ENCODE measurements around the gene EMSY.
"Not testable (repeated sequence)": the region's sequence is repeated elsewhere in the genome, so short reads cannot be mapped to it uniquely, and the experiment has no call there.

EMSY gene

GRCh38 chr11:76588455-76589325 lies 143.9 kb downstream of the EMSY start:
- ATAC-seq: peak; percentile 85
- Mint-ChIP-seq H3K4me3 (peak overlapping the region; percentile 21), H3K36me3 (no peaks in the 10 kb centered on the region), H3K27ac (peak overlapping the region; percentile 82), H3K4me1 (peaks cover 30% of the 10 kb centered on the region), H3K9me3 (no peaks in the 10 kb centered on the region)
- DNase-seq (ENCODE audit: low spot score in 2 of 2): peak in 1 of 2 donors; percentile 65

DNA sequence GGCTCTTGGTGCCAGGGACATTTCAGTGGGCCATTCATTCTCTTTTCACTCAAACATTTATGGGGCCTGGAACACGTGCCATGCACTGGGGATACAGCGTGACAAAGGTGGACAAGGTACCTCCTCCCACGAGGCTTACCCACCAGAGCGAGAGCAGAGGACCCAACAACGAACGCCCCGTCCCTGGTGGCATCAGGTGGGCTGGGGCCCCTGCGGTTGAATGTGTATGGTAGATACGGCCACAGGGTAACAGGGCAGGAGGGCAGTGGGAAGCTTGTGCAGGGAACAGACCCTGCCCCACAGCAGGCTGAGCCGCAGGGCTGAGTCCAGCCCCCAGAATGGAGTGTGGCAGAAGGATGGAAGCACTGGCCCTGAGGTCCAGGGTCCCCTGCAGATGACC lies 144.7 kb downstream of the EMSY start:
- no peak for ATAC-seq
- Mint-ChIP-seq H3K36me3 (no peaks in the 10 kb centered on the region), H3K4me1 (peaks cover 30% of the 10 kb centered on the region), H3K9me3 (no peaks in the 10 kb centered on the region), H3K27ac (peak overlapping the region; percentile 78), H3K4me3 (no peak overlapping the region)
- no peak for DNase-seq (ENCODE audit: low spot score in 2 of 2)

DNA sequence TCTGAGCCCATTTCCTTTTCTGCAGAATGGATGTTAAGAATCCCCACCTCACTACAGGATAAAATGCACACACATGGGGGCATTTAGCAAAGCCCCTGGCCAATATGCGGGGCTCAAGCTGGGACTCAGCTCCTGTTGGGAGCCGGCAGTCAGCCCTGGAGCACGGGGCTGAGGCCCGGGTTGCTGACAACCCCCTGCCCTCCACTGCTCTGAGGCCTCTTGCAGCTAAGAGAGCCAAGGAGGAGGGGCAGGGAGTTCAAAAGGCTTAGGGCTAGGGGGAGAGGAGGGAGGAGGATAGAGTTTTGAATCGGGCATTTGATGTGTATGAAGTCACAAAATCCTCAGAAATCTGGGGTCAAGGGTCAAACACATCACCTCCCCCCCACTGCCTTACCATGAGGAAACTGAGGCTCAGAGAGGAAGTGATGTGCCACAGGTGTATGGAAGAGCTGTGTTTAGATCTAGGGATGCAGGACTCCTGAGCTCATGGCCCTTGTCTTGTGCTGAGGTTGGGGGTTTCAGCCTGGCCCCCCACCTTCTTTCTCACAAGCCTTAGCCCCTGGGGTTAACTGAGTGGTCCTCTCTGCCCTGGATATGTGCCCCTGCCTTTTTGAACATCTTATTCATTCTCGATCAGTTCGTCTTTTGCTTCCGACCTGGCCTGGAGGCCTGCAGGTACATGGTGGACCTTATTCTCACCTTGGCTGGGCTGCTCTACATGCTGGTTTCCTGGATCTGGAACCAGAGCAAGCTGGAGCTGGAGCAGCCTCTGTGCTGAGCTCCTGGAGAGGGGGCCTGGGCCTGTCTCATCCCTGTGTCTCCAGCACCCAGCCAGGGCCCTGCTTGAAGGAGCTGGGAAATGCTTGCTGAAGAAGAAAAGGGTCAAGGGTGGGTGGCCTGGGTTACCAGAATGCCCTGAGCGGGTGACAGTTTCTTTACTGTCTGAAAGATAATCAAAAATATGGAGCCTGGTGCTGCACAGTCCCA lies 145.4 kb downstream of the EMSY start:
- DNase-seq (ENCODE audit: low spot score in 2 of 2) (peak in 1 of 2 donors; percentile 41), ATAC-seq (no peak)
- no peaks in the 10 kb centered on the region for H3K36me3 Mint-ChIP-seq
- peak overlapping the region; percentile 78 for H3K27ac Mint-ChIP-seq
- H3K4me1 Mint-ChIP-seq: peaks cover 30% of the 10 kb centered on the region
- no peak overlapping the region for H3K4me3 Mint-ChIP-seq
- no peaks in the 10 kb centered on the region for H3K9me3 Mint-ChIP-seq

DNA sequence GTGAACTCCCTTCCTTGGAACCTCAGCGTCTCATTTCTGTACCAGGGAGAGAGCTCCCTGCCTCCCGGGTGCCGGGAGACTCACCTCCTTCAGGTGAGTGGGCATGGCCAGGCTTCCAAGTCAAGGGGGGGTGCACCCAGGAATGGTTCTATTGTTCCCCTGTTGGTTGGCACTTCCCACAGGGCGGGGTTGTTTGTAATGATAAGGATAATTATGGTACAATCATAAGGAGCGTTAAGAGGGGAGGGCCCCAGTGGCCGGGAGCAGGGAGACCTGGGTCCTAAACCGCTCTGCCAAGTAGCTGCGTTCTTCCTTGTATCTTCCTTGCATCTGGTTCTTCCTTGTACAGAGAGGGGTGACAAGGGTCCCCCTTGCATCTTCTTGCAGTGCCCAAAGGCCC lies 146.6 kb downstream of the EMSY start:
- H3K36me3 Mint-ChIP-seq: no peaks in the 10 kb centered on the region
- ATAC-seq: no peak
- peak overlapping the region; percentile 20 for H3K27ac Mint-ChIP-seq
- H3K4me1 Mint-ChIP-seq: peaks cover 30% of the 10 kb centered on the region
- DNase-seq (ENCODE audit: low spot score in 2 of 2): no peak
- no peak overlapping the region for H3K4me3 Mint-ChIP-seq
- no peaks in the 10 kb centered on the region for H3K9me3 Mint-ChIP-seq

- ATAC-seq: no peak
- DNase-seq (ENCODE audit: low spot score in 2 of 2): no peak
- Mint-ChIP-seq H3K36me3 (no peaks in the 10 kb centered on the region), H3K27ac (no peak overlapping the region), H3K4me1 (peaks cover 30% of the 10 kb centered on the region), H3K9me3 (no peaks in the 10 kb centered on the region), H3K4me3 (no peak overlapping the region)
Measured at GRCh38 chr11:76592025-76592914, 147.5 kb downstream of the EMSY start.

DNA sequence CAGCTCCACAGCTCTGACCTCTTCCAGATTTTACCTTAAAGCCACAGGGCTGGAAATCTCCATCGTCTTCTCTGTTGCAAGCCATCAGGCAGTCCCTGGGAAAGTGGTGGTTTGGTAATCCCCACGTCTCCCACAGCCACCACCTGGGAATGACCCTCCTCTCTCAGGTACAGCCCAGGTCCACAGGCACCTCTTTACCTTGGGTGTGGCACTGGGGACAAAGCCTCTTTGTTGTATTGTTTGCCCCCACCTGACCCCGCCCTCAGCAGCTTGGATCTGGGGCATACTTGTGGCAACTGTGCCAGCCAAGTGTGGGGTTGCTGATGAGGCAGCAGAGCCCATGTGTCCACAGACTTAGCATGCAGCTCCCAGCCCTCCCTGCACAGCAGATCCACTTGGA lies 148.1 kb downstream of the EMSY start:
- no peaks in the 10 kb centered on the region for H3K36me3 Mint-ChIP-seq
- ATAC-seq (no peak), DNase-seq (ENCODE audit: low spot score in 2 of 2) (no peak)
- H3K4me1 Mint-ChIP-seq: peaks cover 29% of the 10 kb centered on the region
- H3K4me3 Mint-ChIP-seq: no peak overlapping the region
- H3K9me3 Mint-ChIP-seq: no peaks in the 10 kb centered on the region
- H3K27ac Mint-ChIP-seq: no peak overlapping the region

- ATAC-seq; H3K4me1 Mint-ChIP-seq; H3K4me3 Mint-ChIP-seq; DNase-seq (ENCODE audit: low spot score in 2 of 2); H3K9me3 Mint-ChIP-seq; H3K27ac Mint-ChIP-seq; H3K36me3 Mint-ChIP-seq: not testable (repeated sequence)
Measured at GRCh38 chr11:76595091-76595490, 150.3 kb downstream of the EMSY start.

GRCh38 chr11:76596652-76597051 lies 151.8 kb downstream of the EMSY start:
- Mint-ChIP-seq H3K9me3 (no peaks in the 10 kb centered on the region), H3K27ac (no peak overlapping the region), H3K36me3 (no peaks in the 10 kb centered on the region), H3K4me1 (no peaks in the 10 kb centered on the region), H3K4me3 (no peak overlapping the region)
- ATAC-seq: no peak
- DNase-seq (ENCODE audit: low spot score in 2 of 2): no peak

- H3K4me1 Mint-ChIP-seq: no peaks in the 10 kb centered on the region
- ATAC-seq (peak; percentile 34), DNase-seq (ENCODE audit: low spot score in 2 of 2) (no peak)
- no peak overlapping the region for H3K27ac Mint-ChIP-seq
- H3K36me3 Mint-ChIP-seq: no peaks in the 10 kb centered on the region
- H3K4me3 Mint-ChIP-seq: no peak overlapping the region
- H3K9me3 Mint-ChIP-seq: no peaks in the 10 kb centered on the region
Measured at GRCh38 chr11:76597533-76598425, 153.0 kb downstream of the EMSY start.

DNA sequence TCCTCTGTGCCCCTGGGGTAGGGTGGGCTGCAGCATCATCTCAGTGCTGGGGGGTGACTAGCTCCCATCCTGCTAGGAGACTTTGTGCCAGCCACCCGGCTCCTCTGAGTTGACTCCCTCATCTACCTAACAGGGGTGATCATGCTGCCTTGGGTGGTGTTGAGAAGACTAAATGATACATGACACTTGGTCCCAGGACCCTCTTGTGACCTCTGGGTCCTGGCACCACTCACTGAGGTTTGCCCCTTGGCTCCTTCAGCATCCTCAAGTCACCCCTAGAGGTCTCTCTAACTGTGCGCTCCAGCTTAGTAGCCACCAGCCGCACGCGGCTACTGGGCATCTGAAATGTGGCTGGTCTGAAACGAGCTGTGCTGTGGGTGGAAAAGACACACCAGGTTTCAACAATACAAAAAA lies 153.6 kb downstream of the EMSY start:
- H3K4me1 Mint-ChIP-seq: no peaks in the 10 kb centered on the region
- H3K27ac Mint-ChIP-seq: no peak overlapping the region
- H3K9me3 Mint-ChIP-seq: no peaks in the 10 kb centered on the region
- DNase-seq (ENCODE audit: low spot score in 2 of 2) (no peak), ATAC-seq (peak; percentile 68)
- H3K4me3 Mint-ChIP-seq: no peak overlapping the region
- no peaks in the 10 kb centered on the region for H3K36me3 Mint-ChIP-seq

- Mint-ChIP-seq H3K9me3 (no peaks in the 10 kb centered on the region), H3K27ac (no peak overlapping the region), H3K4me3 (no peak overlapping the region), H3K36me3 (no peaks in the 10 kb centered on the region), H3K4me1 (no peaks in the 10 kb centered on the region)
- no peak for ATAC-seq
- DNase-seq (ENCODE audit: low spot score in 2 of 2): no peak
Measured at GRCh38 chr11:76599041-76600013, 154.5 kb downstream of the EMSY start.

GRCh38 chr11:76600124-76600655 lies 155.4 kb downstream of the EMSY start:
- no peak overlapping the region for H3K4me3 Mint-ChIP-seq
- ATAC-seq (no peak), DNase-seq (ENCODE audit: low spot score in 2 of 2) (no peak)
- no peaks in the 10 kb centered on the region for H3K9me3 Mint-ChIP-seq
- no peaks in the 10 kb centered on the region for H3K36me3 Mint-ChIP-seq
- H3K27ac Mint-ChIP-seq: no peak overlapping the region
- H3K4me1 Mint-ChIP-seq: no peaks in the 10 kb centered on the region

DNA sequence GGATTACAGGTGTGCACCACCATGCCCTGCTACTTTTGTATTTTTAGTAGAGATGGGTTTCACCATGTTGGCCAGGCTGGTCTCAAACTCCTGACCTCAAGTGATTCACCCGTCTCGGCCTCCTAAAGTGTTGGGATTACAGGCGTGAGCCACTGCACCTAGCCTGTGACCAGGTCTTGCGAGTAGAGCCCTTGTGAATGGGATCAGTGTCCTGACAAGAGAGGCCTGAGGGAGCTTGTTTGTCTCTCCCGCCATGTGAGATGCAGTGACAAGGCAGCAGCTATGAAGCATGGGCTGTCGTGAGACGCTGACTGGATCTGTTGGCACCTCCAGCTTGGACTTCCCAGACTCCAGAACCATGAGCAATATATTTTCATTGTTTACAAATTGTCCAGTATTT lies 156.5 kb downstream of the EMSY start:
- no peak overlapping the region for H3K4me3 Mint-ChIP-seq
- H3K27ac Mint-ChIP-seq: no peak overlapping the region
- no peaks in the 10 kb centered on the region for H3K4me1 Mint-ChIP-seq
- DNase-seq (ENCODE audit: low spot score in 2 of 2): no peak
- no peaks in the 10 kb centered on the region for H3K9me3 Mint-ChIP-seq
- ATAC-seq: no peak
- no peaks in the 10 kb centered on the region for H3K36me3 Mint-ChIP-seq

All from stimulated activated effector memory CD8-positive, alpha-beta T cell treated with anti-CD3 and anti-CD28 coated beads, Interleukin-12 subunit alpha, Interleukin-12 subunit beta, amount 100 ng/mL, for 72 hours (primary cell).